Stimulated activated CD8-positive, alpha-beta memory T cell treated with anti-CD3 and anti-CD28 coated beads, Interleukin-2, amount 100 ng/mL, for 1 hour (primary cell): ENCODE measurements around the gene MYRIP.
A peak's percentile ranks its signal among the peaks of the same experiment; 100 is the strongest.
"Not testable (repeated sequence)": the region's sequence is repeated elsewhere in the genome, so short reads cannot be mapped to it uniquely, and the experiment has no call there.

ENCODE experiments used
- DNase-seq, 2 donors: peaks; one replicate each; pipeline ENCODE4 v3.0.0-alpha.2; 2020; ENCODE audit warnings: low read depth in 2 of 2

The MYRIP gene

DNA sequence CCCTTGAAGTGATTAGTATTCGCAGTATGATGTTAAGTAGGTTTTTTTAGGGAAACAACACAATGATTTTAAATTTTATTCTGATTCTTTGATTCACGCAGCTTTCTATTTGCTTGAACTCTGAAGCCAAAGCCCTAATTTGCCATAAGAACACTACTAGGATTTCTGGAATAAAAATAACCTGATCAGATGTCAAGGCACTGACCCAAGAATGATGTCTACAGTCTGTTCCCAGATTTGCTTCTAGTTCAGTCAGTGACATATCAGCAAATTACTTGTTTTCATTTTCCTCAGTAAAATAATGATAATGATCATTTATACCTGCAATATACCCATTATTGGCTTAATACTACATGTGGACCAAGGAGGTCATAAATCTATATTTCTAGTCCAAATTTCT is 320.6 kb downstream of the MYRIP start:
- DNase-seq: no peak

DNA sequence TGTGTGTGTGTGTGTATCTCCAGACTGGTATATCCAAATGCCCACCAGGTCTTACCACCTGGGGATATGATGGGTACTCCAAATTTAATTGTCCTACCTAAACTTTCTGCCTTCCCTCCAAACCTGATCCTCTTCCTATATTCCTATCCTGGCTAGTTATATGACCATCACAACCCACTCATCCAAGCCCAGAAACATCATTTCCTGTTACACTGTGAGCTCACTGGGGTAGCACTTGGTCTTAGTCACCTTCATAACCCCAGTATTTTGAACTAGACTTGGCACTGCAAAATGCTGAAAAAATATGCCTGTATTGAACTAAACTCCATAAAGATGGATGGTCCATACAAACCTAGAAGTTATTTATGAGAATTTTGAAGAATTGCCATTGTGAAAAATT is 321.3 kb downstream of the MYRIP start:
- no peak for DNase-seq

DNA sequence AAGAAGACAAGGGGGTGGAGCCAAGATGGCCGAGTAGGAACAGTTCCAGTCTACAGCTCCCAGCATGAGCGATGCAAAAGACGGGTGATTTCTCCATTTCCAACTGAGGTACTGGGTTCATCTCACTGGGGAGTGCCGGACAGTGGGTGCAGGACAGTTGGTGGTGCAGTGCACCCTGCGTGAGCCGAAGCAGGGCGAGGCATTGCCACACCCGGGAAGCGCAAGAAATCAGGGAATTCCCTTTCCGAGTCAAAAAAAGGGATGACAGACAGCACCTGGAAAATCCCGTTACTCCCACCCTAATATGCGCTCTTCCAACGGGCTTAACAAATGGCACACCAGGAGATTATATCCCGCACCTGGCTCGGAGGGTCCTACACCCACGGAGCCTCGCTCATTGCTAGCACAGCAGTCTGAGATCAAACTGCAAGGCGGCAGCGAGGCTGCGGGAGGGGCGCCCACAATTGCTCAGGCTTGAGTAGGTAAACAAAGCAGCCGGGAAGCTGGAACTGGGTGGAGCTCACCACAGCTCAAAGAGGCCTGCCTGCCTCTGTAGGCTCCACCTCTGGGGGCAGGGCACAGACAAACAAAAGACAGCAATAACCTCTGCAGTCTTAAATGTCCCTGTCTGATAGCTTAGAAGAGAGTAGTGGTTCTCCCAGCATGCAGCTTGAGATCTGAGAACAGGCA is 324.6 kb downstream of the MYRIP start:
- not testable (repeated sequence) for DNase-seq

DNA sequence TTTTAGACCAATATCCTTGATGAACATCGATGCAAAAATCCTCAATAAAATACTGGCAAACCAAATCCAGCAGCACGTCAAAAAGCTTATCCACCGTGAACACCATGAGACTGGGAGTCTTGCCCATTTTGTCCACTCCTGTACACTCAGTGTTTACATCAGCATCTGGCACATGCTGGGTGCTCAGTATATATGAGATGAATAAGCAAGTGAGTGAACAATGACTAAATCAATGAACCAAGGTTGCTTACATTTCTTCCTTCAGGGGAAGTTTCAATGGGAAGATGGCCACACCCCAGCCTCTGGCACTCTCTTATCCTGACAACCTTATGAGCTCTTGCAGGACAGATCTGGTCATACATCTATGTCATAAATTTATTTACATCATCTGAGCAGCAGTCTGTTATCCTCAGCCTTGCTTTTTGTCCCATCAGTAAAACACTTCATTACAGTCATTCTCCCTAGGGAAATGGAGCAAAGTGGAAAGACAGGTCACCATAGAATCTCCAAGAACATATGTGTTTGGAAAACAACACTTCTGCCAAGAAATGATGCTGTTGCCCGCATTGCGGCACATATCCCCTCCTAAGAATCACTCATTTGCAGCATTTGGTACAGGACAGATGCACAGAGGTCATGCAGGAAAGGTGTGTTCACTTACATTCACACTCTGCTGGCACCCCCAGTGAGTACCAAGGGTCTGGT is 328.3 kb downstream of the MYRIP start:
- no peak for DNase-seq

DNA sequence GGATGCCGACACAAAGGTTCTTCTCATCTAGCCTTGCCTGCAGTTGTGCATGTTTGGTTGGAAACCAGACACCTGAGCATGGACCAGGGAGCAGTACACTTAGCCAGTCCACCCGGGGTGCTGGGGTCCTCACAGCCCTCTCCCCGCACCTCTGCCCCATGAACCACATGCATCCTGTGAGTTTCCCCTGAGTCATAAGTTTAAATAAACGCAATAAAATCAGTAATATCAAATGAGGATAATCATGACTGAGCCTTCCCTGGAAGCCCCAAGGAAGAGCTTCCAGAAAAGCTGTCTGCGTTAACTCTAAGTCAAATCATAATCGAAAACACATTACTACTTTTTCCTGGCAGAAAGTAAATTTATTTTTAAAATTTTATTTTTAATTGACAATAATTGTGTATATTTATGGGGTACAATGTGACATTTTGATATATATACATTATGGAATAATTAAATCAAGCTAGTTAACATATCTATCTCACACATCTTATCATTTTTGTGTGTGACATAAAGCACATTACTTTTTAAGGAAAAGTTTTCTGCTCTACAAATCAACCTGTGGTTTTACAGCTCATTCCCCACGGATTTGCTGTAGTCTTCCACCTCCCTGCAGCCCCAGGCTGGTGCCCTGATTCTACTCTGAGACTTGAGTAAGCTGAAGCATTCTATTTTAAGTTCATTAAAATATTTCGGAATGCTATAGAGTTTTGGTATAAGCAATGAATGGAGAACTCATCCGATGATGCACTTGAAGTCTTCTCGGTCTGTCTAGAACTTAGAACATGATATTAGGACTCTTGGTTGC is 334.1 kb downstream of the MYRIP start:
- no peak for DNase-seq

DNA sequence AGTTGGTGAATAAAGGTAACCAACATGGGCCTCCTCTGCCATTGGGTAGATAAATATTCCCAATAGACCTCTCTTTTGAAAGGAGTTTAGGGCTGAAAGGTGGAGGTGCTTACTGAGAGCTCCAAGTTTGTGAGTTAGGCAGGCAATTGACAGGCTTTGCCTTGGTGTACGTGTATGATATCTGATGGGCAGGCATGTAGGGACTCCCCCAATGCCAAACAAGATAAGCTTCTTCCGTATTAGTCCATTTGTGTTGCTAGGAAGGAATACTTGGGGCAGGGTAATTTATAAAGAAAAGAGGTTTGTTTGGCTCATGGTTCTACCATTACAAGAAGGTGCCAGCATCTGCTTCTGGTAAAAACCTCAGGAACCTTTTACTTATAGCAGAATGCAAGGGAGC is 339.4 kb downstream of the MYRIP start:
- DNase-seq: no peak

DNA sequence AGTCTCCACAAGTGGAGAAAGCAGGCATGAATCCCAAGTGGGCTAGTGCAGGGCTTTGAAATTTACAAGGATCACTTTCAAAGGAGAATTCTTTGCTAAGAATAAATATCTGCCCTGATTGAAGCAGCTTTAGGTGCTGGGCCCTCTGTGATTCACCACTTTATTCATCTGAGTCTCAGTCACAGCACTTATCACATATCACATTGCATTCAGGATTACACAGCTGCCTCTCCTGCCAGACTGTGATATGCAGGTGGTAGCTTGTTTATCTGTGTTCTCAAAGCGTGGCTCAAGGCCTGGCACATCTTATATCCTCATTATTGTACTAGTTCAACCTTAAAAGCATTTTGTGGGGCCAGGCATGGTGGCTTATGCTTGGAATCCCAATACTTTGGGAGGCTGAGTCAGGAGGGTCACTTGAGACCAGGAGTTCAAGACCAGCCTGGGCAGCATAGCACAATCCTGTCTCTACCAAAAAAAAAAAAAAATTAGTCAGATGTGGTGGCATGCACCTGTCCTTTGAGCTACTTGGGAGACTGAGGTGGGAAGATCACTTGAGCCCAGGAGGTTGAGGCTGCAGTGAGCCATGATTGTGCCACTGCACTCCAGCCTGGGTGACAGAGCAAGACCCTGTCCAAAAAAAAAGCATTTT is 343.2 kb downstream of the MYRIP start:
- DNase-seq: no peak

DNA sequence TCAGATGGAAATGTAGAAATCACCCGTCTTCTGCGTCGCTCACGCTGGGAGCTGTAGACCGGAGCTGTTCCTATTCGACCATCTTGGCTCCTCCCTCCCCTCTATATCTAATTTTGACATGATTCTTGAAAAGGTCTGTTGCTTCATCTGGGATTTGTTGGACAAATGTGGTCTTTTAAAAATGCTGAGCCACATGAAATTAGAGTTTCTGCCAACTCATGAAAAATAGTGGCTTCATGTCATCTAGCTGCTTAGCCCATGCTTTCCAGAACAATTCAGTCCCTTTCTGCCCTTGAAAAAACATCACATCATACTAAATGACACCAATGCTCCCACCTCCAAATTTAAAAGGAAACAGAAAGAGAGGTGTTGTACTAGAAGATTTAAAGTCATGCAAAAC is 351.5 kb downstream of the MYRIP start:
- no peak for DNase-seq

DNA sequence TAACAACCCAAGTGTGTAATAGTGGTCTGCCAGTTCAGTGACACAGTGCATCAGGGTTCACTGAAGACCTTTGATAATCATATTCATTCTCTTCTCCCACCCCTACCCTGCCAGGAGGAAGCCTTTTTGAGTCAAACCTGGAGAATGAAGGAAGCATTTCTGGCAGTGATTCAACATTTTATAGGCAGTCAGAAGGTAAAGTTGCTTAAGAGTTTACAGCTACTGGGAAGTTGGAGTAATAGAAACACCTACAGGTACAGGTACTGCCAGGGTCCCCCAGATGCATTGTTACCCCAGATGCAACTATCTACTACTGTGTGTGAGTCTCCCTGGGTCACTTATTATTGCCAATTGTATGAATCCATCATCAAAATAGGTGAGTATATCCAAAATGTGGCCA is 353.2 kb downstream of the MYRIP start:
- no peak for DNase-seq

DNA sequence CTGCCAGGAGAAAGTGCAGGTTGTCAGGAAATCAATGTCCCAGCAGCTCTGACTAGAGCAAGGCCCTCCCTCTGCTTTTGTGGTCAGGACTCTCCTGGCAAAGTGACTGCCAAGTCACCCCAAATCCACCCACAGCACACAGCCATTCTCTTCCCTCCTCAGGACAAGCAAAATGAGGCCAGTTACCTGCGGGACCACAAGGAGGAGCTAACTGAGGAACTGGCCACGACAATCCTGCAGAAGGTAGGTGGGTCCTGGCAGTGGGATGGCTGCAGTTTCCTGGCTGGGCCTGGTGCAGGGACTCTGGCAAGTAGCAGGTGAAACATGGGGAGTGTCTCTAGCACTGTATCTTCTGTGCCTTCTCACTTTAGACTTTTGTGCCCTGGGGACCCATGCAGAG is 357.6 kb downstream of the MYRIP start:
- no peak for DNase-seq

DNA sequence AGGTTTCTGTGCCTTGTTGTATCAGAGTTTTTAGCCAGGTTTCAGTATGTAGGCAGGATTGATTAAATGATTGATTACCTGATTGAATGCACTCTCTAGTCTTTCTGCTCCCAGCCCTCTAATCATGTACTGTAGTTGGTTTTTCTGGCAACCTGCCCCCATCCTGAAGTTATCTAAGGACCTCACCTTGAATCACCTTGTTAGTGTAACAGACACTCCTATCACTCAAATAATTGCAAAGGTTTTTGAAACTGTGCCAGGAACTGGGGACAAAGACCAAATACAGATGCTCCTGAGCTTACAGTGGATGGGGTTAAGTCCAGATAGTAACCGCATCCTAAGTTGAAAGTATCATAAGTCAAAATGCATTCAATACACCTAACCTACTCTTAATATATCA is 358.5 kb downstream of the MYRIP start:
- no peak for DNase-seq

DNA sequence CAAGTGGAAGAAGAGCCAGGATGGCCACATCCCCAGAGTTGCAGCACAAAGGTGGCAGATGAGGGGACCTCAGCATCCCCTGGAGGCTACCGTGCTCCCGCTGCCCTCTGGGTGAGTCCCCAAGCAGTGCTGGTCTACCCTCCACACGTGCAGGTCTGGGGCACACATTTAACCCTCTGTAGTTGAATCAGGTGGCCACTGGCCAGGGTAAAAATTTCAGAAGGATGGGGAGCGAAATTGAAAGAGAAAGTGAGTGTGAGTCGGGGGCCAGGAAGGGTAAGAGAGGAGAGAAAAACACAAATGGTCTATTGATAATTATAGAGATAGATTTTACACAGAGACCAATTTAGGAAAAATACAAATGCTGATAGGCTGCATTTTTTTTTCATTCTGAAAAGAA is 360.6 kb downstream of the MYRIP start:
- no peak for DNase-seq

DNA sequence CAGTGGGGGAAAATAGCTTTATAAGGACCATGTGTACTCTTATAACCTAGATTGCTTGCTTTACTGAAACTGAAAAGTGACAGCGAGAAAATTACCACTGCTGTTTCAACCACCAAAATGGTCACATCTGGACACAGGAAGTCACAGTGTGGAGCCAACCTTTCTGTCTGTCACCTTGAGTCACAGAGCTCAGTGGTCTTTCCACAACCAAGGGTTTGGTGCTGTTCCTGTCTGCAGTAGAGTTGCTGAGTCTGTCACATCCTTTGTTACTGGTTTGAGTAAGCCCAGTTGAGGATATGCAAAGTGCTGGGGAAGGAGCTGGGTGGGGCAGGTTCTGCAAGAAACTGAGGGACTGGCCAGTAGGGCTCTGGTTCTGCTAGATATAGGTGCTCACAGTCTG is 361.0 kb downstream of the MYRIP start:
- no peak for DNase-seq

DNA sequence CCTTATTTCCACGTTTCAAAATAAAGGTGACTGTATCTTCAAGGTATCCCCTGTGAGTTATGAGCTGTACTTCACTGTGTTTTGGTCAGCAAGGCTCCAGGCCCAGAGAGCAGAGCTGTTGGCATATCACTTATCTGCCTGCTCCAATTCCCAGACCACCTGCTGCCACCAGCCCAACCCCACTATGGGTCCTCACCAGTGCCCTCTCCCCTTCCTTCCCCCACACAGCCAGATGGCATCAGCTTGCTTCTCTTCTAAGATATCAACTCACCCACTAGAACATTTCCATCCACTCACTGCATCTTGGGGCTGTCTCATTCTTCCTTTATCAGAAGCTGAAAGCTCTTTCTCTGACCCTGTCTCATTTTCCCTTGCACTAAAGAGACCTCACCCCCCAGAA is 363.2 kb downstream of the MYRIP start:
- no peak for DNase-seq

DNA sequence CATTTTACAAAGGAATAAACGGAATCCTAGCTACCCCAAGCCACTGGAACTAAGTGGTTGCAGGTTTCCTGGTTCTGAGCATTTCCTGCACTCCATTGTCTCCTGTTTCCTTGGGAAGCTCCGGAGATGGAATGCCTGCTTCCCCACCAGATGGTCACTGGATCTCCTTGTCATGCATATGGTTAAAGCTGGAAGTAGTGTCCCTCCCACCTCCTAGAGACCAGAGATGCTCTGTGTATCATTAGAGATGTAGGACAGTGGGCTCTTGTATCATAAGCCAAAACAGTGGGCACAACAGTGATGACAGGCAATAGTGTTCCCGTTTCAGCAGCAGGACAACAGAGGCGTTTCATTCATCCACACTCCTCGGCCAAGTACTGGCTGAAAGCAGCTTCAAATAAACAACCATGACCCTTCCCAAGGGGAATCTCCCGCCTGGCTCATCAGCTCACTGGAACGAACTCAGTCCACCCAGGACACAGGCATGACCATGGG is 363.9 kb downstream of the MYRIP start:
- DNase-seq: no peak

DNA sequence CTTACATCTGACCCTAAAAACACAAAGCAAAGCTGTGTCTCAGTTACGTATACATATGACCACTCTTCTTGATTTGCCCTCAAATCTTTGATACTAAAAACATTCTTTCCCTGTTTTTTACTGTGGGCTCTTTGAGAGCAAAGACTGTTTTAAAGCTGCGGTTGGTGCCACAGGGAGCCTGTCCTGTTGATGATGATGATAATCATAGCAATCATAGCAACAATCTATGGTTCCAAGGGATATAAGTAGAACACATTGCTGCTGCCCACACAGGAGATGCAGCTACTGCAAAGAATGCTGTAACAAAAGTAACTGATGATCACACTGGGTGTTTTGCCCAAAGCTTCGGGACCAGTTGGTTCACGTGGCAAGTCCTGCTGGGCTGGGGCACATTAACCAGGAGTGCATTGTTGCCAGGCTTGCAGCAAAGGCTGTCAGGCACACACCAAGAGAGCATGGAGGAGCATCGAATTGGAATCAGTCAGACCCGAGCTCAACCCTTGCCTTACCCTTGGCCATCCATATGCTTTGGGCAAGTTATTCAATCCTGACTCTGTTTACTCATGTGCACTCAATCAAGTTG is 368.7 kb downstream of the MYRIP start:
- no peak for DNase-seq

DNA sequence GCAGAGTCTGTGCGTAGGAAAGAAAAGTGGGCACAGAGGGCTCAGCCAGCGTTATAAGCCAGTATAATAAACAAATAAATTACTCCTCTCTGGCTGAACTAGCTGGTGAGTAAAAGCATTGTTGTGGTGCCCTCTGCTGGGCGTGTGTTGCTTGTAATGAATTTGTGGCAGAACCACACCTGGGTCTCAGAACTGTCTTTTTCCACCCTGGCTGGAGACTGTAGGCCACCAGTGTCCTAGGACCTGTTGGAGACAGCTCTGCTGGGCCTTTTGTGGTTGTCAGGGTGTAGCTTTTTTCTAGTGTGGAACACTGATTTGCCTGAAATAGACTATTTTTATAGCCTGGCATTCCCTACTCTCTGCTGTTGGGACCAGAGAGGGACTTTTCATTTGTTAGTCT is 369.6 kb downstream of the MYRIP start:
- peak; percentile 8 to 12 for DNase-seq

DNA sequence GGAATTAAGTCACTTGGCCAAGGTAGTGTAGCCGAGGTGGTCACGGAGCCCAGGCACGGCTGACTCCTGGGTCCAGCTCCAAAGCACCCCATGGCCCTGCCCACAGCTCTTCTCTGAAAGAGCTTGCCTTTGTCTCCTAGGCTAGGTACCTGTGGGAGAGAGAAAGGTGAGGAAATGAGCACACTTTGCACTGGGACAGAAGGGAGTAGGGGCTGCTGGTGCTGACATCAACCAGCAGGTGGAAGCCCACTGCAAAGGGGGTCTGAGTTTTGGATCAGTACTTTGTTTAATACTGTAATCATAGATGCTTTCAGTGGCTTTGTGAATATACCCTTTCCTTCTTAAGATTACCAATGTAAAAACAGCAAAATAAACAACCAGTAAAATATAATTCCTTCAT is 371.8 kb downstream of the MYRIP start:
- no peak for DNase-seq

DNA sequence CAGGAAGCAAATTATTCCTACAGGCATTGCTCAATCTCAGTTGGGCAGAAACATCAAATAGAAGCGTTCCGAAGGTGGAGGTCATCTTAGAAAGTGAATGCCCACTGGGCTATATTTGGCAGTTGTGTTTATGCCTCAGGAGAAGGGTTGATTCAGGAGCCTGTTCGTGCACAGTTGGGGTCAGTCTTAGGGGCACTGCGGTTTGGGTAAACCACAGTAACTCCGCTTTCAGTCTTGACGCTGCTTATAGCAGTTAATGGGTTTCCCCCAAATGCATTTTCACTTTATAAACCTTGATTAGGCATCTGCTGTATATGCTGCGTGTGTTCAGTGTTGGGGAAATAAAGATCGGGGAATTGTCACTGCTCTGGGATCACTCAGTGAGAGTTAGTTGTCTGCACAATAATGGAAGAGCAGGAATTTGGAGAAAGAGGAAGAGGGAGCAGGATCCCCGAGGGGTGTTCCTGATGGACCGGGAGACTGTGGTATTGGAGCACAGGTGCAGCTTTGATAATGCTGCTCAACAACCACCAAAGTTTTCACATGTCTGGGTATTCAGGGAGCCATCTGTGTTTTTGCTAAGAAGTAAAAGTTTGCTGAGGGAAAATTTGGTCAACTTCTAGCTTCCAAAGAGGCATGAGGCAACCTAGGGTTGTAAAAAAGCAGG is 375.8 kb downstream of the MYRIP start:
- DNase-seq: no peak

DNA sequence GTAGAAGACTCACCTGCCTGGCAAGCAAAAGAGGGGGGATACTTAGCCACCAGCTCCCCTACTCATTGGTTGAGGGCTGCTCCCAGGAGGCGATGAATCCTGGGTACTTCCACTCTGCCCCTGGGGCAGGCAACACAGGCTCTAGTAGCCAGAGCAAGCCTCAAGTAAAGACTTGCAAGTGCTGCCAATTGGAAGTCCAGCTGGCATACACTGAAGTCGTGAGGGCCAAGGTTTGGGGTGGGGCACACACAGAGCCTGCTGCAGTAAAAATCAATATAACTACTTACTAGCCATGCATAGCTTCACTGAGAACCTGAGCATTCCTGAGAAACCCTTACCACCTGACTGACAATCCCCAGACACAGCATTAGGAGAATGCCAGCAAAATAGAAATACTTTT is 377.1 kb downstream of the MYRIP start:
- DNase-seq: no peak

DNA sequence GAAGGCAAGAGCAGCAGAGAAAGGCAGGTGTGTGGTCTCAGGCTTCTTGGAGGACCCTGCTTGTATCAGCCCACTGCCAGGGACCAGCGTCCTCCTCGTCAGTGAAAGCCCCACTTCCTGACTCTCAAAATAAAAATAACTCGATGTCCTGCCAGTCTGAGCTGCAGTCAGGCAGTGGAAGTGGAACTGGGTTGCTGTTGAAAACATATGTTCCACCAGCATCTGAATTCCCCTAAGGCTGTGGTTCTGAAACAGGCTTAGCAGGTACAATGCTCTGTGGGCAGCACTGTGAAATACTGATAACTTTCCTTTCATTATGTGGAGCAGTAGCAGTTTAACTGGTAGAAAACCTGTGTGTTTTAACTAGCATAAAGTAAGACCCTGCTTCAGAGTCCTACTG is 378.5 kb downstream of the MYRIP start:
- DNase-seq: no peak
